Esophagus (tissue), 2 donors: ENCODE measurements around the gene POR. TPM values are rescaled to one million over a fixed set of nuclear protein-coding genes. Genes with fewer than 3 reads are reported as not detected.

Source experiments
- H3K27ac ChIP-seq, 2 donors: one replicate each; pipeline ENCODE4 v1.5.1; 2013; ENCODE audit warnings: low read depth in 2 of 2, mild to moderate bottlenecking in 2 of 2, inconsistent platforms in 1 of 2, low read length in 1 of 2, moderate library complexity in 1 of 2
- H3K27me3 ChIP-seq, 2 donors: one replicate each; pipeline ENCODE4 v1.6.1; 2013; ENCODE audit warnings: low read length in 2 of 2, control low read depth in 1 of 2, mild to moderate bottlenecking in 1 of 2; ENCODE audit not compliant: insufficient read depth in 2 of 2, control insufficient read depth in 1 of 2
- H3K36me3 ChIP-seq, 2 donors: one replicate each; pipeline ENCODE4 v1.6.1; 2013; ENCODE audit warnings: low read length in 1 of 2; ENCODE audit not compliant: control insufficient read depth in 2 of 2, insufficient read depth in 2 of 2
- H3K4me1 ChIP-seq, 2 donors: one replicate each; pipeline ENCODE4 v1.6.1; 2013; ENCODE audit warnings: low read length in 1 of 2; ENCODE audit not compliant: control insufficient read depth in 2 of 2, insufficient read depth in 2 of 2
- H3K4me3 ChIP-seq, 2 donors: one replicate each; pipeline ENCODE4 v1.5.1; 2013; ENCODE audit warnings: low read length in 2 of 2, mild to moderate bottlenecking in 2 of 2, low read depth in 1 of 2, moderate library complexity in 1 of 2
- H3K9me3 ChIP-seq, 2 donors: one replicate each; pipeline ENCODE4 v1.6.1; 2013; ENCODE audit warnings: mild to moderate bottlenecking in 2 of 2, low read depth in 1 of 2, low read length in 1 of 2, moderate library complexity in 1 of 2; ENCODE audit not compliant: control insufficient read depth in 2 of 2, insufficient read depth in 1 of 2
- WGBS, 2 donors: extraction: QIAGEN DNeasy Blood & Tissue Kit; methylation state at CpG; one replicate each; pipeline ENCODE4 v1.1.7; 2013; 5-methylcytosine and 5-hydroxymethylcytosine counted together
- polyA plus RNA-seq, 2 donors: library from polyadenylated mRNA; stranded (reverse); fragments of 200-250 nt; gene quantifications; one replicate each; pipeline ENCODE4 v1.2.3, GENCODE V29; 2013
- donor health status: healthy with polysubstance abuse.
- donor health status: Bipolar disorder and iron deficiency.

The POR gene
- polyA plus RNA-seq, 2 donors, result 94.5 to 102 TPM

- Histone ChIP-seq H3K4me1 (peaks cover 4 to 31% of the 10 kb centered on the region in 2 donors), H3K4me3 (no peak overlapping the region), H3K9me3 (no peaks in the 10 kb centered on the region), H3K27me3 (no peaks in the 10 kb centered on the region), H3K27ac (no peak overlapping the region), H3K36me3 (peaks cover 5 to 67% of the 10 kb centered on the region in 2 donors)
- WGBS, 2 donors, result 71 to 82% methylated on average over 38 of the region's 38 CpGs
These were observed 66.7 kb downstream of the POR start for GRCh38 chr7:75981453-75982305.

GRCh38 chr7:75982306-75983064, 67.5 kb downstream of the POR start:
- WGBS, 2 donors, result 87 to 93% methylated on average over 22 of the region's 22 CpGs
- Histone ChIP-seq H3K4me1 (peaks cover 4 to 31% of the 10 kb centered on the region in 2 donors), H3K9me3 (no peaks in the 10 kb centered on the region), H3K36me3 (peaks cover 8 to 74% of the 10 kb centered on the region in 2 donors), H3K27ac (peak overlapping the region in 1 of 2 donors; percentile 13), H3K27me3 (no peaks in the 10 kb centered on the region), H3K4me3 (no peak overlapping the region)

GRCh38 chr7:75983471-75984129, 68.6 kb downstream of the POR start:
- no peaks in the 10 kb centered on the region for H3K9me3 ChIP-seq
- 73 to 83% methylated on average over 26 of the region's 26 CpGs for WGBS, 2 donors
- peaks cover 8 to 82% of the 10 kb centered on the region in 2 donors for H3K36me3 ChIP-seq
- peaks cover 4 to 31% of the 10 kb centered on the region in 2 donors for H3K4me1 ChIP-seq
- no peak overlapping the region for H3K27ac ChIP-seq
- H3K4me3 ChIP-seq, result no peak overlapping the region
- H3K27me3 ChIP-seq, result no peaks in the 10 kb centered on the region

GRCh38 chr7:75984130-75985008, 69.4 kb downstream of the POR start:
- no peaks in the 10 kb centered on the region for H3K27me3 ChIP-seq
- no peaks in the 10 kb centered on the region for H3K9me3 ChIP-seq
- WGBS, 2 donors, result 90 to 93% methylated on average over 43 to 44 of the region's 44 CpGs
- no peak overlapping the region for H3K27ac ChIP-seq
- H3K4me1 ChIP-seq, result peaks cover 4 to 32% of the 10 kb centered on the region in 2 donors
- H3K36me3 ChIP-seq, result peaks cover 8 to 79% of the 10 kb centered on the region in 2 donors
- no peak overlapping the region for H3K4me3 ChIP-seq

GRCh38 chr7:75985009-75985517, 70.1 kb downstream of the POR start:
- H3K27ac ChIP-seq, result no peak overlapping the region
- 85 to 86% methylated on average over 20 to 21 of the region's 21 CpGs for WGBS, 2 donors
- no peaks in the 10 kb centered on the region for H3K9me3 ChIP-seq
- H3K27me3 ChIP-seq, result no peaks in the 10 kb centered on the region
- H3K36me3 ChIP-seq, result peaks cover 8 to 72% of the 10 kb centered on the region in 2 donors
- H3K4me1 ChIP-seq, result peaks cover 2 to 27% of the 10 kb centered on the region in 2 donors
- no peak overlapping the region for H3K4me3 ChIP-seq

- Histone ChIP-seq H3K36me3 (peaks cover 8 to 67% of the 10 kb centered on the region in 2 donors), H3K27ac (no peak overlapping the region)
These were observed 70.7 kb downstream of the POR start for GRCh38 chr7:75985518-75986146.

GRCh38 chr7:75986147-75986781, 71.3 kb downstream of the POR start:
- Histone ChIP-seq H3K36me3 (peaks cover 8 to 60% of the 10 kb centered on the region in 2 donors), H3K4me3 (no peak overlapping the region), H3K4me1 (peaks cover 2 to 16% of the 10 kb centered on the region in 2 donors), H3K27ac (no peak overlapping the region), H3K27me3 (no peaks in the 10 kb centered on the region), H3K9me3 (no peaks in the 10 kb centered on the region)
- 81 to 84% methylated on average over 20 of the region's 20 CpGs for WGBS, 2 donors

More at GRCh38 chr7:75985518-75986146, 70.7 kb downstream of the POR start:
- 82 to 83% methylated on average over 41 of the region's 41 CpGs for WGBS, 2 donors
- Histone ChIP-seq H3K4me3 (no peak overlapping the region), H3K4me1 (peaks cover 2 to 22% of the 10 kb centered on the region in 2 donors), H3K9me3 (no peaks in the 10 kb centered on the region), H3K27me3 (no peaks in the 10 kb centered on the region)
